ENCODE measurements around the gene ATRIP. TPM values are rescaled to one million over a fixed set of nuclear protein-coding genes. Genes with fewer than 3 reads are reported as not detected.

The ATRIP gene
- total RNA-seq, 4 donors from 2014 or later, result 4.8 to 8.9 (median 7.1) TPM

DNA sequence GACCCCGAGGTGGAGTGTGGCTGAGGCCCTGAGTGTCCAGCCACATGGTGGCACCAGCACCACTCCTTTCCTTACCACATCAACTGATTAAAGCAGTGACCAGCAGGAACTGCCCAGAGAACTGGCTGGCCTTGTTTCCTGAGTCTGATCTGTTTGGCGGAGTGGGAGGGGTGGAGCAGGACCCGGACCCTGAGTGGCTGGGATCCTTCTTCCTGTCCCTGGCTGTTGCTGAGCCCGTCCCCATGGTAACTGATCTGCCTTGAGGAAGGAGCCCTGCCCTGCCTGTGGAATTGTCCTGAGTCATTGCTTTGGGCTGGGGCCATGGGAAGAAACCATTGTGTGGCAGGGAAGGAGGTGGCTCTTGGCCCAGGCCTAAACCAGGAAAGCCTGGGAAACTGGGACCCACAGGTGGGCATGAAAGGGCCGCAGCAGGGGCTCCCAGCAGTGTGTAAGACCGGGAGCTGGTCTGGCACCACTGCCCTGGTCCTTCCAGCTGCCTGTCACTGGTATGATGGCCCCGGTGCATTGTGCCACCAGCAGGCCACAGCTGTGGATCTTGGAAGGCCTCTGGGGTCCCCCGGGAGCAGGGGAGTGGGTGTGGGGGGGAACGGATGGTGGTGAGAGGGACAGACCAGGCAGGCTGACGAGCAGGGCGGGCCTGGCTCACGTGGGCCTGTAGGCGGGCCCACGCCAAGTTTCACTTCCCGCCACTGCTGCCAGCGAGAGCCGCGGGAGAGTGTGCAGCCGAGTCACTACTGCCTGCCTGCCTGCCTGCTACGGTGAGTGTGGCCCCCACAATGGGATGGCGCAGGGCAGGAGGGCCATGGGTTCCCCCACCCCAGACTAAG is 19.2 kb downstream of the ATRIP start:
- Histone ChIP-seq H3K27me3 (no peaks in the 10 kb centered on the region), H3K4me1 (peaks cover 55 to 65% (median 56%) of the 10 kb centered on the region in 3 donors), H3K9me3 (no peaks in the 10 kb centered on the region), H3K36me3 (peaks cover 20 to 77% (median 29%) of the 10 kb centered on the region in 3 donors), H3K27ac (peak overlapping the region; percentile 91 to 100 (median 99)), H3K4me3 (peak overlapping the region; percentile 37 to 75 (median 52))
- 0% methylated on average over 3 of the region's 21 CpGs; no CpG with 5 or more reads in 1 of the 2 donors for WGBS, 2 donors
- TF ChIP-seq, protein P1, sequence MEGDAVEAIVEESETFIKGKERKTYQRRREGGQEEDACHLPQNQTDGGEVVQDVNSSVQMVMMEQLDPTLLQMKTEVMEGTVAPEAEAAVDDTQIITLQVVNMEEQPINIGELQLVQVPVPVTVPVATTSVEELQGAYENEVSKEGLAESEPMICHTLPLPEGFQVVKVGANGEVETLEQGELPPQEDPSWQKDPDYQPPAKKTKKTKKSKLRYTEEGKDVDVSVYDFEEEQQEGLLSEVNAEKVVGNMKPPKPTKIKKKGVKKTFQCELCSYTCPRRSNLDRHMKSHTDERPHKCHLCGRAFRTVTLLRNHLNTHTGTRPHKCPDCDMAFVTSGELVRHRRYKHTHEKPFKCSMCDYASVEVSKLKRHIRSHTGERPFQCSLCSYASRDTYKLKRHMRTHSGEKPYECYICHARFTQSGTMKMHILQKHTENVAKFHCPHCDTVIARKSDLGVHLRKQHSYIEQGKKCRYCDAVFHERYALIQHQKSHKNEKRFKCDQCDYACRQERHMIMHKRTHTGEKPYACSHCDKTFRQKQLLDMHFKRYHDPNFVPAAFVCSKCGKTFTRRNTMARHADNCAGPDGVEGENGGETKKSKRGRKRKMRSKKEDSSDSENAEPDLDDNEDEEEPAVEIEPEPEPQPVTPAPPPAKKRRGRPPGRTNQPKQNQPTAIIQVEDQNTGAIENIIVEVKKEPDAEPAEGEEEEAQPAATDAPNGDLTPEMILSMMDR (IDR thresholded peaks at IDR 0.05), result peak; percentile 49 to 87 (median 58)
- TF ChIP-seq POLR2A (IDR thresholded peaks at IDR 0.05), result peak in 3 of 4 donors; percentile 42 to 94 (median 84)
- peak; percentile 85 for DNase-seq
- intact Hi-C loops (cut with DNase I), result loop anchor here (5.0 kb wide), 1 partner anchor 37 kb away; the partner anchor contains the start of gene SHISA5

DNA sequence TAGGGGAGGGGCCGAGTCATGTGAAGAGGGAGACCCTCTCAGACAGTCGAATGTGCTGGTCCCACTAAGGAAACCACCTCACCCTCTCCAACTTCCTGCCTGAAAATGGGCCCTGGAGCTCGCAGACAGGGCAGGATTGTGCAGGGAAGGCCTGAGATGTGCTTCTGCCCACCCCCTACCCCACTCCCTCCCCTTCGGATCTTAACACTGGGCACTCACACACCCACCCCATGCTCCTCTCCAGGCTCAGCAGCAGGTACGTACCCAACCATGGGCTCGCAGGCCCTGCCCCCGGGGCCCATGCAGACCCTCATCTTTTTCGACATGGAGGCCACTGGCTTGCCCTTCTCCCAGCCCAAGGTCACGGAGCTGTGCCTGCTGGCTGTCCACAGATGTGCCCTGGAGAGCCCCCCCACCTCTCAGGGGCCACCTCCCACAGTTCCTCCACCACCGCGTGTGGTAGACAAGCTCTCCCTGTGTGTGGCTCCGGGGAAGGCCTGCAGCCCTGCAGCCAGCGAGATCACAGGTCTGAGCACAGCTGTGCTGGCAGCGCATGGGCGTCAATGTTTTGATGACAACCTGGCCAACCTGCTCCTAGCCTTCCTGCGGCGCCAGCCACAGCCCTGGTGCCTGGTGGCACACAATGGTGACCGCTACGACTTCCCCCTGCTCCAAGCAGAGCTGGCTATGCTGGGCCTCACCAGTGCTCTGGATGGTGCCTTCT is 20.0 kb downstream of the ATRIP start:
- H3K27ac ChIP-seq, result peak overlapping the region; percentile 91 to 100 (median 99)
- H3K4me1 ChIP-seq, result peaks cover 60 to 73% (median 63%) of the 10 kb centered on the region in 3 donors
- H3K36me3 ChIP-seq, result peaks cover 20 to 69% (median 21%) of the 10 kb centered on the region in 3 donors
- H3K9me3 ChIP-seq, result no peaks in the 10 kb centered on the region
- no peaks in the 10 kb centered on the region for H3K27me3 ChIP-seq
- no peak for DNase-seq
- WGBS, 2 donors, result 2 to 18% methylated on average over 7 to 9 of the region's 19 CpGs
- intact Hi-C loops (cut with DNase I), result loop anchor here (5.0 kb wide), 1 partner anchor 36 kb away; the partner anchor contains the start of gene SHISA5
- peak overlapping the region; percentile 37 to 75 (median 52) for H3K4me3 ChIP-seq
- TF ChIP-seq POLR2A (IDR thresholded peaks at IDR 0.05), result peak in 1 of 4 donors; percentile 30
- TF ChIP-seq, protein P1 (IDR thresholded peaks at IDR 0.05), result no peak

DNA sequence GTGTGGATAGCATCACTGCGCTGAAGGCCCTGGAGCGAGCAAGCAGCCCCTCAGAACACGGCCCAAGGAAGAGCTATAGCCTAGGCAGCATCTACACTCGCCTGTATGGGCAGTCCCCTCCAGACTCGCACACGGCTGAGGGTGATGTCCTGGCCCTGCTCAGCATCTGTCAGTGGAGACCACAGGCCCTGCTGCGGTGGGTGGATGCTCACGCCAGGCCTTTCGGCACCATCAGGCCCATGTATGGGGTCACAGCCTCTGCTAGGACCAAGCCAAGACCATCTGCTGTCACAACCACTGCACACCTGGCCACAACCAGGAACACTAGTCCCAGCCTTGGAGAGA is 20.5 kb downstream of the ATRIP start:
- Histone ChIP-seq H3K27ac (peak overlapping the region; percentile 91 to 100 (median 99)), H3K4me3 (peak overlapping the region; percentile 37 to 75 (median 52))
- intact Hi-C loops (cut with DNase I), result loop anchor here (5.0 kb wide), 1 partner anchor 35 kb away; the partner anchor contains the start of gene SHISA5

DNA sequence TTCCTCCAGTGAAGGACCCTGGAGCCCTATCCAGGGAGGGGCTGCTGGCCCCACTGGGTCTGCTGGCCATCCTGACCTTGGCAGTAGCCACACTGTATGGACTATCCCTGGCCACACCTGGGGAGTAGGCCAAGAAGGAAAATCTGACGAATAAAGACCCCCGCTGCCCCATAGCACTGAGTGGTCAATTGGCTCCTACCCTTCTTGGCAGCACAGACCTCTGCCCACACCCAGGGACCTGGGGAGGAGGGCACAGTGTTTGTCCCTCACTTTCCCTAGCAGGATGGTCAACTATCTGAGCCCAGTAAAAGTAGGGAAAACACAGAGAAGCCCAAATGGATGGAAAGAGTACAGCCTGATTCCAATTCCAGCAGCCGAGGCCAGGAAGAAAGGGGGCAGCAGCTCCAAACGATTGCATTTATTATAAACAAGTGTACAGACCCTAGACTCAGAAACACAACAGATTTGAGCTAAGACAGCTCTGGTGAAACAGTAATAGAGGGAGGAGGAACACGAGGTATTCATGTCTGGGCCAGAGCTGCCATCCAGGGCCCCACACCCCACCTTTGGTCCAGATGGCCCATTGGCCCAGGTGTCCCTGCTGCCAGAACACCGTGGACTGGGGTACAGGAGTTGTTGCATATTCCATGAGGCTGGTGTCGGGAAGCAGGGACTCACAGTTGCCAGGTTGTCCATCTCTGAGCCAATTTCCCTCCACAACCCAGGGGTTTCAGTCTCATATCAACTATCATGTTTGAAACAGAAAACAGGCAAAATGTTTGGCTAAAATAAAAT is 21.1 kb downstream of the ATRIP start:
- 36 to 46% methylated on average over 5 of the region's 7 CpGs for WGBS, 2 donors
- H3K4me1 ChIP-seq, result peaks cover 67 to 84% (median 70%) of the 10 kb centered on the region in 3 donors
- intact Hi-C loops (cut with DNase I), result loop anchor here (5.0 kb wide), 1 partner anchor 35 kb away; the partner anchor contains the start of gene SHISA5
- no peaks in the 10 kb centered on the region for H3K27me3 ChIP-seq
- DNase-seq, result no peak
- peaks cover 20 to 60% (median 20%) of the 10 kb centered on the region in 3 donors for H3K36me3 ChIP-seq
- peak overlapping the region in 3 of 4 donors; percentile 51 to 75 (median 53) for H3K4me3 ChIP-seq
- TF ChIP-seq, protein P1 (IDR thresholded peaks at IDR 0.05), result no peak
- TF ChIP-seq POLR2A (IDR thresholded peaks at IDR 0.05), result no peak
- H3K9me3 ChIP-seq, result no peaks in the 10 kb centered on the region
- peak overlapping the region; percentile 91 to 100 (median 99) for H3K27ac ChIP-seq

More for the DNA sequence above, 20.5 kb downstream of the ATRIP start:
- H3K36me3 ChIP-seq, result peaks cover 20 to 64% (median 20%) of the 10 kb centered on the region in 3 donors
- no peaks in the 10 kb centered on the region for H3K9me3 ChIP-seq
- WGBS, 2 donors, result 27 to 40% methylated on average over 1 to 2 of the region's 9 CpGs
- H3K27me3 ChIP-seq, result no peaks in the 10 kb centered on the region
- peaks cover 65 to 78% (median 68%) of the 10 kb centered on the region in 3 donors for H3K4me1 ChIP-seq
- no peak for DNase-seq
- TF ChIP-seq, protein P1 (IDR thresholded peaks at IDR 0.05), result no peak
- no peak for TF ChIP-seq POLR2A (IDR thresholded peaks at IDR 0.05)
